ENCODE results near the gene LCN1.

LCN1 gene

DNA sequence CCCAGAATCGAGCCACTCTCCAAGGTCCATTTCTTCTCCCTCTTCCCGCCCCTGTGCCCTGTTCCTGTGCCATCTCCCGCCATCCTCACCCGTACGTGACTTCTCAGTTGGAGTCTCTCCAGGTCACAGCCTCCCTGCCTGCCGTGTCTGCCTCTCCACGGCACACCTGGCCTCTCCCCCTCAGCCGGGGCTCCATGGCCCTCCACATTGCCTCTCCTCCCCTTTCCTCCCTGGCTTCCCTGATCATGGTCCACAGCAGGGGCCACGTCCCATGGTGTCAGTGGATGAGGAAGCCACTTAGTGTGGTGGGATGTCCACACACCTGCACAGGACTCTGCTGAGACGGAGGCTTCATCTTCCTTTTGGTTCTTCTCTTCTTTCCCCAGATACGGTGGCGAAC, 42.6 kb downstream of the LCN1 start:
- Histone ChIP-seq H3K27me3 (ENCODE audit: control insufficient read depth, low read length) (no peaks in the 10 kb centered on the region), H3K4me2 (ENCODE audit: low read length) (no peak overlapping the region), H3F3A (ENCODE audit: control insufficient read depth, insufficient read depth) (no peaks in the 10 kb centered on the region), H3K9me2 (replicated peaks; ENCODE audit: control insufficient read depth, low read length) (no peaks in the 10 kb centered on the region), H3K79me2 (ENCODE audit: control insufficient read depth, low read length) (no peaks in the 10 kb centered on the region), H3K4me1 (ENCODE audit: control insufficient read depth, low read length) (no peaks in the 10 kb centered on the region), H4K20me1 (ENCODE audit: control insufficient read depth, insufficient read depth, low read depth, low read length) (no peaks in the 10 kb centered on the region), H3K4me3 (ENCODE audit: low read length) (no peak overlapping the region), H3K9me3 (ENCODE audit: control insufficient read depth, insufficient read depth, low read length) (no peaks in the 10 kb centered on the region), H3K27ac (ENCODE audit: low read depth, low read length) (no peak overlapping the region), H3K36me3 (ENCODE audit: control insufficient read depth, low read length) (no peaks in the 10 kb centered on the region)
- no peak for TF ChIP-seq EZH2phosphoT487 (IDR thresholded peaks at IDR 0.05; ENCODE audit: borderline replicate concordance, low read length)
- TF ChIP-seq, protein P1, sequence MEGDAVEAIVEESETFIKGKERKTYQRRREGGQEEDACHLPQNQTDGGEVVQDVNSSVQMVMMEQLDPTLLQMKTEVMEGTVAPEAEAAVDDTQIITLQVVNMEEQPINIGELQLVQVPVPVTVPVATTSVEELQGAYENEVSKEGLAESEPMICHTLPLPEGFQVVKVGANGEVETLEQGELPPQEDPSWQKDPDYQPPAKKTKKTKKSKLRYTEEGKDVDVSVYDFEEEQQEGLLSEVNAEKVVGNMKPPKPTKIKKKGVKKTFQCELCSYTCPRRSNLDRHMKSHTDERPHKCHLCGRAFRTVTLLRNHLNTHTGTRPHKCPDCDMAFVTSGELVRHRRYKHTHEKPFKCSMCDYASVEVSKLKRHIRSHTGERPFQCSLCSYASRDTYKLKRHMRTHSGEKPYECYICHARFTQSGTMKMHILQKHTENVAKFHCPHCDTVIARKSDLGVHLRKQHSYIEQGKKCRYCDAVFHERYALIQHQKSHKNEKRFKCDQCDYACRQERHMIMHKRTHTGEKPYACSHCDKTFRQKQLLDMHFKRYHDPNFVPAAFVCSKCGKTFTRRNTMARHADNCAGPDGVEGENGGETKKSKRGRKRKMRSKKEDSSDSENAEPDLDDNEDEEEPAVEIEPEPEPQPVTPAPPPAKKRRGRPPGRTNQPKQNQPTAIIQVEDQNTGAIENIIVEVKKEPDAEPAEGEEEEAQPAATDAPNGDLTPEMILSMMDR (IDR thresholded peaks at IDR 0.05; ENCODE audit: low read depth, low read length, poor library complexity, severe bottlenecking), result no peak

DNA sequence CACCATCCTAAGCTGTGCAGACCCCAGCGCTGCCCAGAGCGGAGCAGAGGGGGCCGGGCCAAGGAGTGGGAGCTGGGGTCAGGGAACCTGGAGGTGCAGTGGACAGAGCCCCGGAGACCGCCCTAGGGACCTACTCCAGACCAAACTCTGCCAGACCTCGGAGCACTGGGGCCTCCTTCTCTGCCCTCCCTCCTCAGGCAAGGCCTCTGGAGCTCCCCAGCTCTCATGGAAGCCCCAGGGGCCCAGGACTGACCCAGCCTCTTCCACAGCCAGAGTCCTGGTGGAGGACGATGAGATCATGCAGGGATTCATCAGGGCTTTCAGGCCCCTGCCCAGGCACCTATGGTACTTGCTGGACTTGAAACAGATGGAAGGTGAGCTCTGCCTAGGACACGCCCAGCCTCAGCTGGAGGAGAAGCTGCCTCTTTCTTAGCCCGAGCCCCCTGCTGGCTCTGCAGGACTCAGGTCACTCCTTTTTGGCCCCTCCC, 43.9 kb downstream of the LCN1 start:
- H3K36me3 ChIP-seq (ENCODE audit: control insufficient read depth, low read length), result no peaks in the 10 kb centered on the region
- no peaks in the 10 kb centered on the region for H3F3A ChIP-seq (ENCODE audit: control insufficient read depth, insufficient read depth)
- no peak overlapping the region for H3K27ac ChIP-seq (ENCODE audit: low read depth, low read length)
- H3K9me3 ChIP-seq (ENCODE audit: control insufficient read depth, insufficient read depth, low read length), result no peaks in the 10 kb centered on the region
- H3K9me2 ChIP-seq (replicated peaks; ENCODE audit: control insufficient read depth, low read length), result no peaks in the 10 kb centered on the region
- H3K79me2 ChIP-seq (ENCODE audit: control insufficient read depth, low read length), result no peaks in the 10 kb centered on the region
- TF ChIP-seq EZH2phosphoT487 (IDR thresholded peaks at IDR 0.05; ENCODE audit: borderline replicate concordance, low read length), result no peak
- TF ChIP-seq, protein P1 (IDR thresholded peaks at IDR 0.05; ENCODE audit: low read depth, low read length, poor library complexity, severe bottlenecking), result no peak
- no peaks in the 10 kb centered on the region for H3K27me3 ChIP-seq (ENCODE audit: control insufficient read depth, low read length)
- H4K20me1 ChIP-seq (ENCODE audit: control insufficient read depth, insufficient read depth, low read depth, low read length), result no peaks in the 10 kb centered on the region
- no peaks in the 10 kb centered on the region for H3K4me1 ChIP-seq (ENCODE audit: control insufficient read depth, low read length)
- no peak overlapping the region for H3K4me3 ChIP-seq (ENCODE audit: low read length)
- H3K4me2 ChIP-seq (ENCODE audit: low read length), result no peak overlapping the region

DNA sequence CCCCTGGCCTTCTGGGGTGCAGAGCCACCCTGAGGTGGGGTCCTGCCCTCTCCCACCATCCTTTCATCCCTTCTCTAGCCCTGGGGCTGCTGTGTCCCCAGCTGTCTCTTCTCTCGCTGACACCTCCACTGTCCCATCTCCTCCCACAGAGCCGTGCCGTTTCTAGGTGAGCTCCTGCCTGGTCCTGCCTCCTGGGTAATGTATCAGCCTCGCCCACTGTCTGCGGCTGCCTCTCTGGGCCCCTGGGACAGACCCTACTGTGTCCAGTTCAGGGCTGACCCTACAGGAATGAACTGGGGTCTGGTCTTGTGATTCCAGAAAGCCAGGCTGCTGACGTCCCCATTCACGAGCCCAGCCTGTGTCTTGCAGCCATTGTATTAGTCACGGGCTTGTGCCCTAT, 44.4 kb downstream of the LCN1 start:
- H3K27me3 ChIP-seq (ENCODE audit: control insufficient read depth, low read length), result no peaks in the 10 kb centered on the region
- H3K36me3 ChIP-seq (ENCODE audit: control insufficient read depth, low read length), result no peaks in the 10 kb centered on the region
- no peaks in the 10 kb centered on the region for H4K20me1 ChIP-seq (ENCODE audit: control insufficient read depth, insufficient read depth, low read depth, low read length)
- H3K79me2 ChIP-seq (ENCODE audit: control insufficient read depth, low read length), result no peaks in the 10 kb centered on the region
- H3F3A ChIP-seq (ENCODE audit: control insufficient read depth, insufficient read depth), result no peaks in the 10 kb centered on the region
- H3K9me2 ChIP-seq (replicated peaks; ENCODE audit: control insufficient read depth, low read length), result no peaks in the 10 kb centered on the region
- H3K4me1 ChIP-seq (ENCODE audit: control insufficient read depth, low read length), result no peaks in the 10 kb centered on the region
- TF ChIP-seq, protein P1 (IDR thresholded peaks at IDR 0.05; ENCODE audit: low read depth, low read length, poor library complexity, severe bottlenecking), result no peak
- TF ChIP-seq EZH2phosphoT487 (IDR thresholded peaks at IDR 0.05; ENCODE audit: borderline replicate concordance, low read length), result no peak
- H3K4me3 ChIP-seq (ENCODE audit: low read length), result no peak overlapping the region
- no peak overlapping the region for H3K27ac ChIP-seq (ENCODE audit: low read depth, low read length)
- no peak overlapping the region for H3K4me2 ChIP-seq (ENCODE audit: low read length)
- no peaks in the 10 kb centered on the region for H3K9me3 ChIP-seq (ENCODE audit: control insufficient read depth, insufficient read depth, low read length)

Measured in DOHH2 (cell line).